Vagina (tissue), 2 donors: Measurements from ENCODE around the gene CES1.

Experiments used
- CTCF ChIP-seq, 3 experiments: fragments of 450-650 bp in 2 of 3; fragments of 200-600 bp in 1 of 3; sonication (generic) in 1 of 3; IDR thresholded peaks; one replicate each; pipeline ENCODE4 v1.5.1; 2017 to 2019; ENCODE audit warnings: antibody characterized with exemption in 3 of 3, mild to moderate bottlenecking in 2 of 3, moderate library complexity in 2 of 3
- POLR2AphosphoS5 ChIP-seq, 2 donors: sonication (generic); formaldehyde crosslinking; IDR thresholded peaks; one replicate each; pipeline ENCODE4 v1.9.0; 2017; ENCODE audit warnings: antibody characterized with exemption in 2 of 2, mild to moderate bottlenecking in 2 of 2, low read depth in 1 of 2; ENCODE audit not compliant: insufficient read depth in 1 of 2

- TF ChIP-seq POLR2AphosphoS5 (IDR thresholded peaks at IDR 0.05; ENCODE audit: insufficient read depth in 1 of 2, low read depth in 1 of 2) (no peak), CTCF (IDR thresholded peaks at IDR 0.05) (no peak)
Measured at GRCh38 chr16:55876854-55877253, 44.0 kb upstream of the CES1 start.
